Effector CD4-positive, alpha-beta T cell (primary cell): Measurements from ENCODE around the gene DUSP5.
"Not testable (repeated sequence)": the region's sequence is repeated elsewhere in the genome, so short reads cannot be mapped to it uniquely, and the experiment has no call there.

Experiments used
- DNase-seq: peaks from one replicate; pipeline ENCODE4 v3.0.0-alpha.2; 2020

DUSP5 gene

GRCh38 chr10:110523736-110524135 is 26.0 kb downstream of the DUSP5 start:
- no peak for DNase-seq

- DNase-seq = no peak
These were observed 26.6 kb downstream of the DUSP5 start for GRCh38 chr10:110524179-110524858.

- no peak for DNase-seq
These were observed 27.1 kb downstream of the DUSP5 start for GRCh38 chr10:110524859-110525232.

- DNase-seq = no peak
These were observed 27.9 kb downstream of the DUSP5 start for GRCh38 chr10:110525349-110526260.

GRCh38 chr10:110527731-110528171 is 30.0 kb downstream of the DUSP5 start:
- DNase-seq = no peak

GRCh38 chr10:110528224-110528996 is 30.7 kb downstream of the DUSP5 start:
- DNase-seq = no peak

- not testable (repeated sequence) for DNase-seq
These were observed 31.4 kb downstream of the DUSP5 start for GRCh38 chr10:110528997-110529524.

- DNase-seq = peak; percentile 7
These were observed 31.9 kb downstream of the DUSP5 start for GRCh38 chr10:110529596-110530011.

GRCh38 chr10:110530131-110530831 is 32.6 kb downstream of the DUSP5 start:
- DNase-seq = no peak

- no peak for DNase-seq
These were observed 34.0 kb downstream of the DUSP5 start for GRCh38 chr10:110531687-110532086.

GRCh38 chr10:110532628-110533027 is 34.9 kb downstream of the DUSP5 start:
- DNase-seq = not testable (repeated sequence)

GRCh38 chr10:110533149-110533548 is 35.4 kb downstream of the DUSP5 start:
- no peak for DNase-seq

GRCh38 chr10:110534571-110534970 is 36.9 kb downstream of the DUSP5 start:
- DNase-seq = no peak

- peak; percentile 28 for DNase-seq
These were observed 38.5 kb downstream of the DUSP5 start for GRCh38 chr10:110535958-110536891.

GRCh38 chr10:110539091-110539490 is 41.4 kb downstream of the DUSP5 start:
- DNase-seq = no peak

- no peak for DNase-seq
These were observed 42.3 kb downstream of the DUSP5 start for GRCh38 chr10:110540031-110540430.

- no peak for DNase-seq
These were observed 47.3 kb downstream of the DUSP5 start for GRCh38 chr10:110544958-110545537.

- DNase-seq = no peak
These were observed 48.4 kb downstream of the DUSP5 start for GRCh38 chr10:110546077-110546476.

GRCh38 chr10:110546499-110547110 is 48.9 kb downstream of the DUSP5 start:
- no peak for DNase-seq

GRCh38 chr10:110547139-110547761 is 49.5 kb downstream of the DUSP5 start:
- no peak for DNase-seq
